Ascending aorta (tissue), 2 donors: ENCODE measurements around the gene ROMO1. TPM values are rescaled to one million over a fixed set of nuclear protein-coding genes. Genes with fewer than 3 reads are reported as not detected.
"Not testable (repeated sequence)": the region's sequence is repeated elsewhere in the genome, so short reads cannot be mapped to it uniquely, and the experiment has no call there.

ENCODE experiments used
- DNase-seq, 2 donors: peaks; one replicate each; pipeline ENCODE4 v3.0.0-alpha.2; 2019; ENCODE audit warnings: low spot score in 2 of 2
- H3K27ac ChIP-seq, 2 donors: fragments of 200-600 bp; sonication (generic); one replicate each; pipeline ENCODE4 v1.5.1; 2016 to 2017; ENCODE audit warnings: mild to moderate bottlenecking in 1 of 2
- H3K27me3 ChIP-seq: fragments of 200-600 bp; sonication (generic); one replicate; pipeline ENCODE4 v1.5.1; 2017
- H3K36me3 ChIP-seq, 2 donors: fragments of 200-600 bp; sonication (generic); one replicate each; pipeline ENCODE4 v1.5.1; 2016
- H3K4me1 ChIP-seq, 2 donors: fragments of 200-600 bp; sonication (generic); one replicate each; pipeline ENCODE4 v1.5.1; 2016 to 2017; ENCODE audit warnings: mild to moderate bottlenecking in 1 of 2
- H3K4me3 ChIP-seq, 2 donors: fragments of 200-600 bp; sonication (generic); one replicate each; pipeline ENCODE4 v1.5.1; 2016 to 2017; ENCODE audit warnings: mild to moderate bottlenecking in 1 of 2
- H3K9me3 ChIP-seq, 2 donors: fragments of 200-600 bp; sonication (generic); one replicate each; pipeline ENCODE4 v1.5.1; 2016
- intact Hi-C: fragments of 100-400 bp; cut with DNase I; formaldehyde crosslinking; loops from one replicate; pipeline ENCODE4 v1.15.1; 2023
- total RNA-seq: library from RNA; depleted of rRNA; stranded (reverse); fragments of >200 nt; gene quantifications from one replicate; pipeline ENCODE4 v1.1.0, GENCODE V29; 2016
- TF ChIP-seq, protein P1 (sequence below), 3 experiments: fragments of 200-600 bp in 2 of 3; fragments of 450-650 bp in 1 of 3; sonication (generic) in 2 of 3; IDR thresholded peaks; one replicate each; pipeline ENCODE4 v1.5.1; 2016 to 2019; ENCODE audit warnings: antibody characterized with exemption in 3 of 3, mild to moderate bottlenecking in 1 of 3, moderate library complexity in 1 of 3

ROMO1 gene
- total RNA-seq, 1 donor from 2014 or later: 85.5 TPM

GRCh38 chr20:35714127-35714526 lies 14.9 kb downstream of the ROMO1 start:
- DNase-seq: no peak
- Histone ChIP-seq H3K9me3 (no peaks in the 10 kb centered on the region), H3K4me3 (no peak overlapping the region), H3K27ac (no peak overlapping the region), H3K36me3 (peaks cover 96 to 100% of the 10 kb centered on the region in 2 donors), H3K4me1 (peaks cover 0 to 13% of the 10 kb centered on the region in 2 donors), H3K27me3 (no peaks in the 10 kb centered on the region)
- TF ChIP-seq, protein P1, sequence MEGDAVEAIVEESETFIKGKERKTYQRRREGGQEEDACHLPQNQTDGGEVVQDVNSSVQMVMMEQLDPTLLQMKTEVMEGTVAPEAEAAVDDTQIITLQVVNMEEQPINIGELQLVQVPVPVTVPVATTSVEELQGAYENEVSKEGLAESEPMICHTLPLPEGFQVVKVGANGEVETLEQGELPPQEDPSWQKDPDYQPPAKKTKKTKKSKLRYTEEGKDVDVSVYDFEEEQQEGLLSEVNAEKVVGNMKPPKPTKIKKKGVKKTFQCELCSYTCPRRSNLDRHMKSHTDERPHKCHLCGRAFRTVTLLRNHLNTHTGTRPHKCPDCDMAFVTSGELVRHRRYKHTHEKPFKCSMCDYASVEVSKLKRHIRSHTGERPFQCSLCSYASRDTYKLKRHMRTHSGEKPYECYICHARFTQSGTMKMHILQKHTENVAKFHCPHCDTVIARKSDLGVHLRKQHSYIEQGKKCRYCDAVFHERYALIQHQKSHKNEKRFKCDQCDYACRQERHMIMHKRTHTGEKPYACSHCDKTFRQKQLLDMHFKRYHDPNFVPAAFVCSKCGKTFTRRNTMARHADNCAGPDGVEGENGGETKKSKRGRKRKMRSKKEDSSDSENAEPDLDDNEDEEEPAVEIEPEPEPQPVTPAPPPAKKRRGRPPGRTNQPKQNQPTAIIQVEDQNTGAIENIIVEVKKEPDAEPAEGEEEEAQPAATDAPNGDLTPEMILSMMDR (IDR thresholded peaks at IDR 0.05): no peak
- intact Hi-C loops: no loop called here

GRCh38 chr20:35715652-35716051 lies 16.4 kb downstream of the ROMO1 start:
- Histone ChIP-seq H3K4me3 (no peak overlapping the region), H3K36me3 (peaks cover 97 to 100% of the 10 kb centered on the region in 2 donors), H3K9me3 (no peaks in the 10 kb centered on the region), H3K27me3 (no peaks in the 10 kb centered on the region), H3K27ac (no peak overlapping the region), H3K4me1 (peaks cover 0 to 5% of the 10 kb centered on the region in 2 donors)
- DNase-seq: no peak
- intact Hi-C loops: no loop called here
- TF ChIP-seq, protein P1 (IDR thresholded peaks at IDR 0.05): no peak

- no peaks in the 10 kb centered on the region for H3K27me3 ChIP-seq
- intact Hi-C loops: no loop called here
- TF ChIP-seq, protein P1 (IDR thresholded peaks at IDR 0.05): no peak
- peaks cover 99 to 100% of the 10 kb centered on the region in 2 donors for H3K36me3 ChIP-seq
- H3K4me3 ChIP-seq: no peak overlapping the region
- H3K27ac ChIP-seq: no peak overlapping the region
- DNase-seq: no peak
- no peaks in the 10 kb centered on the region for H3K9me3 ChIP-seq
- peaks cover 0 to 5% of the 10 kb centered on the region in 2 donors for H3K4me1 ChIP-seq
Observed at GRCh38 chr20:35716330-35716729, 17.1 kb downstream of the ROMO1 start.

- H3K4me1 ChIP-seq, intact Hi-C loops, H3K9me3 ChIP-seq, H3K27me3 ChIP-seq, H3K4me3 ChIP-seq, H3K27ac ChIP-seq, DNase-seq: not testable (repeated sequence)
- peaks cover 100% of the 10 kb centered on the region in 2 donors for H3K36me3 ChIP-seq
Observed at GRCh38 chr20:35718321-35718720, 19.1 kb downstream of the ROMO1 start.

DNA sequence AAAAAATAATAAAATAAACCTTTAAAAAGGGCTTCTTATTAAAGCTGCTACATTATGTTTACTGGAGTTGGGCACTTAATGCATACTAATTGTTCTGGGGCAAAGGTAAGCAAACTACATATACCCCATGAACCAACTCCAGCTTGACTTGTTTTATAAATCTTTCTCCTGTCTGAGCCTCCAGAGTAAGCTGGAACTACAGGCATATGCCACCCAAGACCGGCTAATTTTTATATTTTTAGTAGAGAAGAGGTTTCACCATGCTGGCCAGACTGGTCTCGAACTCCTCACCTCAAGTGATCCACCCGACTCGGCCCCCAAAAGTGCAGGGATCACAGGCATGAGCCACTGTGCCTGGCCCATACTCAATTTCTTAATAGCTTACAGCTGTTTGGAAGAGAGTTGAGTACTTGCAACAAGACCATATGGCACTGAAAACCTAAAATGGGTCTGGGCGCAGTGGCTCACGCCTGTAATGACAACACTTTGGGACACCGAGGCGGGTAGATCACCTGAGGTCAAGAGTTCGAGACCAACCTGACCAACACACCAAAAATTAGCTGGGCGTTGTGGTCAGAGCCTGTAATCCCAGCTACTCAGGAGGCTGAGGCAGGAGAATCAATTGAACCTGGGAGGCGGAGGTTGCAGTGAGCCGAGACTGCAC lies 19.9 kb downstream of the ROMO1 start:
- Histone ChIP-seq H3K27me3 (no peaks in the 10 kb centered on the region), H3K4me1 (peaks cover 0 to 4% of the 10 kb centered on the region in 2 donors), H3K4me3 (no peak overlapping the region), H3K27ac (no peak overlapping the region), H3K36me3 (peaks cover 100% of the 10 kb centered on the region in 2 donors), H3K9me3 (no peaks in the 10 kb centered on the region)
- intact Hi-C loops: no loop called here
- TF ChIP-seq, protein P1 (IDR thresholded peaks at IDR 0.05): no peak
- DNase-seq: no peak

DNA sequence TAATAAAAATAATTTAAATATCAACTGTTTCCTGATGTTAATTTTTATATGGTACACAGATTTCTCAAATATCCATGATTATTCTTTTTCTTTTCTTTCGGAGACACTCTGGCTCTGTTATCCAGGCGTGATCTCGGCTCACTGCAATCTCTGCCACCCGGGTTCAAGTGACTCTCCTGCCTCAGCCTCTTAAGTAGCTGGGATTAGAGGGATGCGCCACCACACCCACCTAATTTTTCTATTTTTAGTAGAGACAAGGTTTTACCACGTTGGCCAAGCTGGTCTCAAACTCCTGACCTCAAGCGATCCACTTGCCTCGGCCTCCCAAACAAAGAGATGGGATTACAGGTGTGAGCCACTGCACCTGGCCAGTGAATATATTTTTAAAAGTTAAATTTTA lies 20.5 kb downstream of the ROMO1 start:
- H3K27me3 ChIP-seq: no peaks in the 10 kb centered on the region
- H3K4me1 ChIP-seq: peaks cover 0 to 4% of the 10 kb centered on the region in 2 donors
- intact Hi-C loops: loop anchor here (2.0 kb wide), 1 partner anchor 15 kb away; no protein-coding TSS in a partner anchor
- no peak for DNase-seq
- TF ChIP-seq, protein P1 (IDR thresholded peaks at IDR 0.05): no peak
- H3K9me3 ChIP-seq: no peaks in the 10 kb centered on the region
- H3K36me3 ChIP-seq: peaks cover 99 to 100% of the 10 kb centered on the region in 2 donors
- no peak overlapping the region for H3K4me3 ChIP-seq
- H3K27ac ChIP-seq: no peak overlapping the region
